Measurements from ENCODE around the gene BTF3L4. TPM values are rescaled to one million over a fixed set of nuclear protein-coding genes. Genes with fewer than 3 reads are reported as not detected.
A peak's percentile ranks its signal among the peaks of the same experiment; 100 is the strongest.

The BTF3L4 gene
- total RNA-seq, 1 donor from 2014 or later = 33.8 TPM

GRCh38 chr1:52057255-52057654, 1.2 kb downstream of the BTF3L4 start:
- Histone ChIP-seq H3K27me3 (ENCODE audit: low read depth) (no peaks in the 10 kb centered on the region), H3K36me3 (peaks cover 18% of the 10 kb centered on the region), H3K27ac (peak overlapping the region; percentile 92), H3K4me3 (peak overlapping the region; percentile 92), H3K4me1 (peaks cover 47% of the 10 kb centered on the region), H3K9me3 (no peaks in the 10 kb centered on the region)
- ATAC-seq (no peak), DNase-seq (no peak)
- TF ChIP-seq CTCF (IDR thresholded peaks at IDR 0.05) = no peak
- intact Hi-C loops (cut with DNase I) = no loop called here

GRCh38 chr1:52057876-52058415, 1.9 kb downstream of the BTF3L4 start:
- Histone ChIP-seq H3K4me3 (no peak overlapping the region), H3K27me3 (ENCODE audit: low read depth) (no peaks in the 10 kb centered on the region), H3K9me3 (no peaks in the 10 kb centered on the region), H3K36me3 (peaks cover 25% of the 10 kb centered on the region), H3K4me1 (peaks cover 47% of the 10 kb centered on the region), H3K27ac (no peak overlapping the region)
- ATAC-seq = no peak
- DNase-seq = no peak
- intact Hi-C loops (cut with DNase I) = no loop called here
- TF ChIP-seq CTCF (IDR thresholded peaks at IDR 0.05) = no peak

GRCh38 chr1:52059321-52059720, 3.2 kb downstream of the BTF3L4 start:
- intact Hi-C loops (cut with DNase I) = no loop called here
- no peak for ATAC-seq
- peaks cover 36% of the 10 kb centered on the region for H3K36me3 ChIP-seq

GRCh38 chr1:52059888-52060287, 3.8 kb downstream of the BTF3L4 start:
- H3K36me3 ChIP-seq = peaks cover 41% of the 10 kb centered on the region
- no peaks in the 10 kb centered on the region for H3K9me3 ChIP-seq
- H3K4me3 ChIP-seq = no peak overlapping the region
- no peak for TF ChIP-seq CTCF (IDR thresholded peaks at IDR 0.05)
- no peak overlapping the region for H3K27ac ChIP-seq
- intact Hi-C loops (cut with DNase I) = no loop called here
- DNase-seq (no peak), ATAC-seq (no peak)
- H3K4me1 ChIP-seq = peaks cover 35% of the 10 kb centered on the region
- H3K27me3 ChIP-seq (ENCODE audit: low read depth) = no peaks in the 10 kb centered on the region

More at GRCh38 chr1:52059321-52059720, 3.2 kb downstream of the BTF3L4 start:
- no peak overlapping the region for H3K27ac ChIP-seq
- DNase-seq = no peak
- H3K9me3 ChIP-seq = no peaks in the 10 kb centered on the region
- peaks cover 38% of the 10 kb centered on the region for H3K4me1 ChIP-seq
- no peak for TF ChIP-seq CTCF (IDR thresholded peaks at IDR 0.05)
- no peak overlapping the region for H3K4me3 ChIP-seq
- no peaks in the 10 kb centered on the region for H3K27me3 ChIP-seq (ENCODE audit: low read depth)

GRCh38 chr1:52060822-52061221, 4.7 kb downstream of the BTF3L4 start:
- H3K9me3 ChIP-seq = no peaks in the 10 kb centered on the region
- H3K36me3 ChIP-seq = peaks cover 51% of the 10 kb centered on the region
- H3K27me3 ChIP-seq (ENCODE audit: low read depth) = no peaks in the 10 kb centered on the region
- DNase-seq (no peak), ATAC-seq (no peak)
- H3K4me3 ChIP-seq = no peak overlapping the region
- H3K4me1 ChIP-seq = peaks cover 35% of the 10 kb centered on the region
- no peak overlapping the region for H3K27ac ChIP-seq
- no peak for TF ChIP-seq CTCF (IDR thresholded peaks at IDR 0.05)
- intact Hi-C loops (cut with DNase I) = no loop called here

Data from lower lobe of right lung (tissue), 2 donors.